Measurements from ENCODE around the gene HS6ST2.

The HS6ST2 gene

DNA sequence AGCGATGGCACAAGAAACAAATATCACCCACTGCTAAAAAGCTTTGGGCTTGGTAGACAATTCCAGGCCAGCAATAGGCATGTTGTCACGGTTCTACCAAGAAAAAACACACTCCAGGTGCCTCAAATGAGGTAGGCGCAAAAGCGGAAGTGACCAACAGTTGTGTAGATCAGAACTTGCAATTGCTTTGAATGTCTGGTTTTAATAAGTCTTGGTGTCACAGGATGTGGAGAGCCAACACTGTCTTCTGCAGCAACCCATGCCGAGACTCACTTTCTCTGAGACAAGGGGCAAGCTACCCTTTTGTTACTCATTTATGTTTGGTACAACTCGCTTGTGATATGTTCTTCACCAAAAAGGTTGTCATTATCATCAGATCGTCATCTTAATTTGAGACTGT lies 188.8 kb downstream of the HS6ST2 start:
- TF ChIP-seq, protein P1, sequence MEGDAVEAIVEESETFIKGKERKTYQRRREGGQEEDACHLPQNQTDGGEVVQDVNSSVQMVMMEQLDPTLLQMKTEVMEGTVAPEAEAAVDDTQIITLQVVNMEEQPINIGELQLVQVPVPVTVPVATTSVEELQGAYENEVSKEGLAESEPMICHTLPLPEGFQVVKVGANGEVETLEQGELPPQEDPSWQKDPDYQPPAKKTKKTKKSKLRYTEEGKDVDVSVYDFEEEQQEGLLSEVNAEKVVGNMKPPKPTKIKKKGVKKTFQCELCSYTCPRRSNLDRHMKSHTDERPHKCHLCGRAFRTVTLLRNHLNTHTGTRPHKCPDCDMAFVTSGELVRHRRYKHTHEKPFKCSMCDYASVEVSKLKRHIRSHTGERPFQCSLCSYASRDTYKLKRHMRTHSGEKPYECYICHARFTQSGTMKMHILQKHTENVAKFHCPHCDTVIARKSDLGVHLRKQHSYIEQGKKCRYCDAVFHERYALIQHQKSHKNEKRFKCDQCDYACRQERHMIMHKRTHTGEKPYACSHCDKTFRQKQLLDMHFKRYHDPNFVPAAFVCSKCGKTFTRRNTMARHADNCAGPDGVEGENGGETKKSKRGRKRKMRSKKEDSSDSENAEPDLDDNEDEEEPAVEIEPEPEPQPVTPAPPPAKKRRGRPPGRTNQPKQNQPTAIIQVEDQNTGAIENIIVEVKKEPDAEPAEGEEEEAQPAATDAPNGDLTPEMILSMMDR (conservative IDR thresholded peaks at IDR 0.05), result no peak

DNA sequence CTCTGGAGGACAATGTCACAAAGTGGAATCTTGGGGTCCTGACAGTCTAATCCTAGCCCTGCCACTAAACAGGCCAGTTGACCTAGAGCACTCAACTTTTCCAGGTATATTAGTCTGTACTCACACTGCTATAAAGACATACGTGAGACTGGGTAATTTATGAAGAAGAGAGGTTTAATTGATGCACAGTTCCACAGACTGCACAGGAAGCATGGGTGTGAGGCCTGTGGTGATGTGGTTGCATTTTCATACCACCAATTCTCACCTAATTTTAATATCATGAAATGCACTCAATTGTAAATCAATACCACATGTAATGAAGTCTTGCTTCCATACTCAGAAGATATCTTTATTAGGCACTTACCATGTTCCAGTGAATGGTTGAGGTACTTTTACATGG lies 192.0 kb downstream of the HS6ST2 start:
- no peak overlapping the region for H3K27ac ChIP-seq
- TF ChIP-seq, protein P1 (conservative IDR thresholded peaks at IDR 0.05), result no peak

More for the DNA sequence above, 188.8 kb downstream of the HS6ST2 start:
- no peak overlapping the region for H3K27ac ChIP-seq

DNA sequence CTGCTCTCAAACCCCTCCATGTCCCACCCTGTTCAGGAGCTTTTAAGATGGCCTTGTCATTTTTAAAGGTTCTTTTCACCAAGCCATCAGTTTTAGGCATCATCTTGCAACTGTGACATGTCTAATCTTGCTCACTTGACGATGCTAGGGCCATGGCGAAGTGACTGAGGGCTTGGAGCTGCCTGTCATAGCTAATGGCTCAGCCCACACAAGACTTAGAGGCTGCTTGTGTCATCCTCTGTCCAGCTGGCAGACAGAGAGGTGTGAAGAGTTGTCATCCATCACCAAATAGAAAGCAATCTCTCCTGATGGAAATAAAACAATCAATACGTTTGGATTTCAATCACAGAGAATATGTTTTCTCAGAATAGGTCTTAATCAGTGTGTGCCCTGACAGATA lies 194.9 kb downstream of the HS6ST2 start:
- no peak overlapping the region for H3K27ac ChIP-seq
- TF ChIP-seq, protein P1 (conservative IDR thresholded peaks at IDR 0.05), result no peak

DNA sequence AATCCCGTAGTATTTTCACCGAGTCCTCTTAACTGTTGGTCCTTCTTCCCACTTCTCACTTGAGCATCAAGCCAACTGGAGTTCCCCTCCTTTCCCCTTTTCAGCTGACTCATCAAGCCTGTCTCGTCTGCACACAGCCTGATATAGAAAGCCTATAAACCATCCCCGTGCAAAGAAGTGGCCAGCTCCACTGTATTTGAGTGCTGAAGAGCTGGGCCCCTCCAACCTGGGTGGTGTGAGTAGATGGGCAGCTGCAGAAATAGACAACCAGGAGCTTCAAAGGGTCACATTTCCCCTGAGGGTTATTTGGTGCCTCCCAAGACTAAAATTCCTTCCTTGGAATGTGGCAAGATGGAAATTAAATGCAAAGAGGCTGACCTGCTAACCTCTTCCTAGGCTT lies 199.7 kb downstream of the HS6ST2 start:
- H3K27ac ChIP-seq, result no peak overlapping the region
- TF ChIP-seq, protein P1 (conservative IDR thresholded peaks at IDR 0.05), result no peak

DNA sequence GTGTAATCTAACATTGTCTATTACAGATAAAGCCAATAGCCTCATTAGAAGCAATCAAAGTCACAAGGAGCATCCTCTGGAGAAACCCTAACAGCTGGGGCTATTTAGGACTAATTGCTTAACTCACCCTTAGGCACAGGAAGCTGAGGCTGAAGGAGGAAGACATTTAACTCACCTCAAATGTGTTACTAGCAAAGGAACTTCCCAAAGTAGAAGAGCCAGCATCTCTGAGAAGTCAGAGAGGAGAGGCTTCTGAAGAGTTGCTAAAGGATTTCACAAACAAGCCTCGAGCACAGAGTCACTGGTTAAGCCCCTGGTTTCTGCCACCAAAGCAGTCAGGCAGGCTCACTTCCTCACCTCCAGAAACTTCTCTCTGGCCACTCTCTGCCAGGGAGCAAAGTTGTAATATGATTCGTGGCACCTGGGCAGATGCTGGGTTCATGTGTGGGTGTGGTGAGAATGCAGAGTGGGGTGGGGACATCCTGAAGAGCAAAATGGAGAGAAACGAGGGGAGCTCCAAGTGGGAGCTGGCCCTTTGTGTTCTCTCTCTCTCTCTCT lies 201.3 kb downstream of the HS6ST2 start:
- TF ChIP-seq, protein P1 (conservative IDR thresholded peaks at IDR 0.05), result no peak
- H3K27ac ChIP-seq, result no peak overlapping the region

DNA sequence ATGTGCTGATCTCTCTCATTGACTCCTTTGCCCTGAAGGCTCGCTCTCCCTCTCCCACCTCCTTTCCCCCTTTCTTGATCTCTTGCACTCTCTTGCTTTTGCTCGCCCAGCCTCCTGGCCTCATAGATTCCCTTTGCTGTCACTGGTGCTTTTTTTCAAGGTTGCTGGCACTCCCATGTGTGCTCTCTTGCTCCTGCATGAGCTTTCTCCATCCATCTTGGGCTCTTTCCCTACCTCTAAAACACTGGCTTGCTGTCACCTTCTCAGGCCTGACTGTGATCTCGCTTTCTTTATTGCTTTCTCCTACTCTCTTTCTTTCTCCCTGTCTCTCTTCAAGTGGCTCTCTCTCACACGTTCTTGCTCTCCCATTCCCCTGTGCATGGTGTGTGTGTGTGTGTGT lies 202.0 kb downstream of the HS6ST2 start:
- TF ChIP-seq, protein P1 (conservative IDR thresholded peaks at IDR 0.05), result no peak
- no peak overlapping the region for H3K27ac ChIP-seq

DNA sequence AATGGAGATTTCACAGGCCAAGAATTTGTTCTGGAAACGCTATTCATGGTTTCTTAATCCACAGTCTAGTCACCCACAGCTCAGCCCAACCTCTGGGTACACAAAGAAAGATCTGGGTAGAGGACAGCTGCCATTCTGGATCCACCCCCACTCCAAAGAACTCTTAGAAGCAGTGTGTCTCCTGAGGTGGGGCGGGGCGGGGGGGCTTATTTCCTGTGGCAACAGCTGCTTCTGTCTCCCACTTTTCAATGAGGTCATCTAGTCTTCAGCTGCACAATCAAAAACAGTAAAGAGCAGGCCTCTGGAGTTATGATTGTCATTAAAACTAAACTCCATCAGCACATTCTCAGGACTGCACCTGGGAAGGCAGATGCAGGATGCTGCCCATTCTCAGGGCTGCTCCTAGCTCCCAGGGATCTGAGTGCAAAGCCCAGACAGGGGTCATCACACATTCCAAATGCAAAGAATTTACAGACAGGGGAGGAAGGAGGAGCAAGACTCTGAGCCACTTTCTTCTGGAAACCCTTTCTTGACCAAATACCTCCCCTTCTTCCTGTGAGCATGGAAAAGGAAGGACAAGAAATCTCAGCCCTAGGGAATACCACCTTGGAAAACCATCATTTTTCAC lies 207.3 kb downstream of the HS6ST2 start:
- TF ChIP-seq, protein P1 (conservative IDR thresholded peaks at IDR 0.05), result no peak
- no peak overlapping the region for H3K27ac ChIP-seq
